Activated naive CD8-positive, alpha-beta T cell treated with anti-CD3 and anti-CD28 coated beads, Interleukin-2, amount 50 U/mL, for 16 hours (primary cell): Measurements from ENCODE around the gene CDCA3.
A peak's percentile ranks its signal among the peaks of the same experiment; 100 is the strongest.
"Not testable (repeated sequence)": the region's sequence is repeated elsewhere in the genome, so short reads cannot be mapped to it uniquely, and the experiment has no call there.

Experiments
- DNase-seq: peaks from one replicate; pipeline ENCODE4 v3.0.0-alpha.2; 2020; ENCODE audit warnings: low read depth, low spot score

CDCA3 gene

DNA sequence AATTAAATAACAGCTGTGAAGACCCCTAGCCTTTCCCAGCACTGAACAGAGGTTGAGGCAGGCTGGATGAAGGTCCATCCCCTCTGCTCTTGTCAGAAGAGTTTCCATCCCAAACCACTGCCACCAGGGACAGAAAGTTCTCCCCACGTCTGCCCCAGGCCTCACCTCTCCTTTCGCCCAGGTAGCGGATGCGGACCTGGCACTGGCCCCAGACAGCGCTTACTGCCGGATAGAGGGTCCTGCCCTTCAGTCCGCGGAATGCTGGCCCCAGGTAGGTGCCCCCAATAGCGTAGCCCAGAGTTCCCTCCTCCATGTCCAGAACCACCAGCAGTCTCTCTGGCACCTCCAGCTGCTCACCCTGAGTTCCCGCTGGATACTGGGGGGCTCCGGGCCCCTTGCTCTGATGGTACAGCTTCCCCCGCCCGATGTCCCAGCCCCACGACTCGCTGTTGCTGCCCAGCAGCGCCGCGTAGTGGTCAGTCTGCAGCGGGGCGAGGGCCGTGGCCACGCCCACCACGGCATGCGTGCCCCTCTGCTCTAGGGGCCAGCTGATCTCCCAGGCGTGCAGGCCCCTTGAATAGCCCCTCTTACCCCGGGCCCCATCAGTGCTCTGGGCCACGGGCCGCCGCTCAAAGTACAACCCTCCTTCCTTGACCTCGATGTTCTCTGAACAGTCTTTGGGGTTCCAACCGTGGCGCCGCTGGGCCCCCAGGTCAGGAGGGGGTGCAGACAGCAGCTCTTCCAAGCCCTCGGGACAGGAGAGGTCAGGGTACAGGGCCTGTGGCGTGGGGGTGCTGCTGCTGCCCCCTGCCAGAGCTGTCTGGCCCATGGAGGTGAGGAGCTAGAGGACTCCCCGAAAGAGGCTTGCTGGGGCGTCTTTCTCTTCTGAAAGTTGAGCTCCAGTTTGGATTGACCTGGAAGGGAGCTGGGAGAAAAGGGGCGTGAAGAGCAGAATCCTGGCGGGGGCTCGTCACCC, 21.3 kb upstream of the CDCA3 start:
- peak; percentile 67 for DNase-seq

DNA sequence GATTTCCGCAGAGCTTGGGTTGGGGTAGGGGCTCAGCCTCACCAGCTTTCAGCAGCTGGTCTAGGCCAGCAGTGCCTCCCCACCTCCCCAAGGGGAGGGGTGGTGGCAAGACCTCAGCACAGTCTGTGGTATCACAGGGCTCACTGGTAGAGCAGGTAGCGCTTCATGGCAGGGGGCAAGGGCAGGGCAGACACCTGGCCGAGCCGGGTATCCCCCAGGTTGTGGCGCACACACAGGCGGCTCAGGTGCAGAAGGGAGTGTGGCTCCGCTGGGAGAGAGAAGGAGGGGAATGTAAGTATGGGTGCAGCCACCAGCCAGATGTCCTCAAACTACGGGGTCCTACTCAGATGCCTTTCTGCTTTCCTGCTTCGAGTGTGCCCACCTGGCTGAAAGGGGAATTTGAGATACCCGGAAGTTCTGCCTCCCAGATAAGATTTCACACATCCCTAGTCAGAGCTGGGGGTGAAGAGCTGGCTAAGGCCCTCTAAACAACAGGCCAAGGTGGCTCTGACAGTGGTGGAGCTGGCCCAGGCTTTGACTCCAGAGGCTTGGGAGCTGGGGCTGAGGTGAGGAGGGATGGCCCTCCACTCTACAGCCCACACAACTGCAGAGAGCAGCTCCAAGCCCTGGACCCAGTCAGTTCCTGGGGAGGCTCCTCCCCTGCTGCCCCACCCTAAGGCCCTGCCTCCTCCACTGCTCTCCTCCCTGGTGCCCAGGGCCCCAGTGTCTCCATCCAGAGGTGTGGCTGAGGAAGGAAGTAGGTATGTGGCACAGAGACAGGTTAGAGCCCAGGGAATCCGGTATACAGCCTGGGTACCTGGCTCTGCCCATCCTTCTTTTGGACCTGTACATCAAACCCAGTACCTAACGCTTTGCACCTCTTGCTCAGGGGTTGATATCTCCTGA, 20.2 kb upstream of the CDCA3 start:
- no peak for DNase-seq

DNA sequence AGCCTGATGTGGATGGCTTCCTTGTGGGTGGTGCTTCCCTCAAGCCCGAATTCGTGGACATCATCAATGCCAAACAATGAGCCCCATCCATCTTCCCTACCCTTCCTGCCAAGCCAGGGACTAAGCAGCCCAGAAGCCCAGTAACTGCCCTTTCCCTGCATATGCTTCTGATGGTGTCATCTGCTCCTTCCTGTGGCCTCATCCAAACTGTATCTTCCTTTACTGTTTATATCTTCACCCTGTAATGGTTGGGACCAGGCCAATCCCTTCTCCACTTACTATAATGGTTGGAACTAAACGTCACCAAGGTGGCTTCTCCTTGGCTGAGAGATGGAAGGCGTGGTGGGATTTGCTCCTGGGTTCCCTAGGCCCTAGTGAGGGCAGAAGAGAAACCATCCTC, 19.2 kb upstream of the CDCA3 start:
- not testable (repeated sequence) for DNase-seq

DNA sequence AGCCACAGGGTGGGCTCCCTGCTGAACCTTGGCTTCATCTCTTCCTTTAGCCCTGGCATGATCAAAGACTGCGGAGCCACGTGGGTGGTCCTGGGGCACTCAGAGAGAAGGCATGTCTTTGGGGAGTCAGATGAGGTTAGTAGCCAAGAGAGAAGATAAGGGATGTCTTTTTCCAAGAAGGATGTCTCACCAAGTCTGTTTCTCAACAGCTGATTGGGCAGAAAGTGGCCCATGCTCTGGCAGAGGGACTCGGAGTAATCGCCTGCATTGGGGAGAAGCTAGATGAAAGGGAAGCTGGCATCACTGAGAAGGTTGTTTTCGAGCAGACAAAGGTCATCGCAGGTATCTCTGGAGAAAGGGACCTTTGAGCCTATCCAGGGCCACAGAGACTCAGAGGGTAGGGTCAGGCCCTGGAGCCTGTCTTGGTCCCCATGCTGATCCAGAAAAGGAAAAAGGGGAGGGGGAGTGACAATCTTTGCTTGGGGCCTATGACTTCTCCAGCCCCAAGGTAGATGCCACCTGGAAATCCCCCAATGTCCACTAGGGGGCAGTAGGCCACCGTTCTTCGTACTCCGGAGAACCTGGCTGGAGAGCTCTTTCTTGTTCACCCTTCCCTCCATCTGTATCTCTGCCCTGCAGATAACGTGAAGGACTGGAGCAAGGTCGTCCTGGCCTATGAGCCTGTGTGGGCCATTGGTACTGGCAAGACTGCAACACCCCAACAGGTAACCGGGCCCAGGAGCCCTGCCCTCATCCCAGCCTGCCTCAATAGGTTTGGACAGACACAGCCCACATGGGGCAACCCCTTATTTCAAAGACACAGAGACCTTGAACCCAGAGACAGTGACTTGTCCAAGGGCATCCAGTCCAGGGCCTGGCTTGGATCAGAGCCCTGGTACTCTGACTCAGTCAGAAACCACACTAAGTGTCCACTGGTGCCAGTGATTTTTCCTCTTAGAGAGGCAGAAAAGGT, 18.2 kb upstream of the CDCA3 start:
- peak; percentile 73 for DNase-seq

DNA sequence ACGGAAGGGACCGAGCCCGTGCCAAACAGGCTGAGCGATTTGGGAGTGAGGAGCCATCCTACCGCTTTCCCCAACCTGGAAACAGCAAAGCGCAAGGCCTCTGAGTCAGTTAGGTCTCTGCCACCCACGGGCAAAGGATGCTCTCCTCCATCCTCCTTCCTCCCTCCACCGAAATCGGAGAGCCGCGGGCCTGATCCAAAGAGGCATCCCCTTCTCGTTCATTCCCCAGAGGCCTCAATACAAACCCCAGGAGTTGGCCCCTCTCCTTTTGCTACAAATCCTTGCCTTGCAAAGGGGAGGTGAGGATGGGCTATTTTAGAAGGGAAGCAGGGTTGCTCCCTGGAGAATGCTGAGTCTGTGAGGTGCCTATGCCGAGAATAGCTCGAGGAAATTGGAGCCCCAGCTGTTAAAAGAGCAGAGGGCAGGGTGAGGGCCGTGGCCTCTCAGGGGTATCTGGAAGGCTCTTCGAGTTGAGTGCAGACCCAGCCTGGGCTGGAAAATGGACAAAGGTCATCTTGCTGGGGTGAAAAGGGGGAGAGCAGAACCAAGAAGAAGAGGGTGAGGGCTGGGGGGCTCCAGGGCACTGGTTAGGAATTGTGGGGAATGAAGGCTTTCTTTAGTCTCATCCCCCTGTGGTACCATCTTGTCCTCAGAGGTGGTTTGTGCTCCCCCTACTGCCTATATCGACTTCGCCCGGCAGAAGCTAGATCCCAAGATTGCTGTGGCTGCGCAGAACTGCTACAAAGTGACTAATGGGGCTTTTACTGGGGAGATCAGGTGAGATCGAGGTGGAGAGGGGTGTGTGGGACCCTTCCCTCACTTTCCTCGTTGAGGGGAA, 17.3 kb upstream of the CDCA3 start:
- DNase-seq, result peak; percentile 11

DNA sequence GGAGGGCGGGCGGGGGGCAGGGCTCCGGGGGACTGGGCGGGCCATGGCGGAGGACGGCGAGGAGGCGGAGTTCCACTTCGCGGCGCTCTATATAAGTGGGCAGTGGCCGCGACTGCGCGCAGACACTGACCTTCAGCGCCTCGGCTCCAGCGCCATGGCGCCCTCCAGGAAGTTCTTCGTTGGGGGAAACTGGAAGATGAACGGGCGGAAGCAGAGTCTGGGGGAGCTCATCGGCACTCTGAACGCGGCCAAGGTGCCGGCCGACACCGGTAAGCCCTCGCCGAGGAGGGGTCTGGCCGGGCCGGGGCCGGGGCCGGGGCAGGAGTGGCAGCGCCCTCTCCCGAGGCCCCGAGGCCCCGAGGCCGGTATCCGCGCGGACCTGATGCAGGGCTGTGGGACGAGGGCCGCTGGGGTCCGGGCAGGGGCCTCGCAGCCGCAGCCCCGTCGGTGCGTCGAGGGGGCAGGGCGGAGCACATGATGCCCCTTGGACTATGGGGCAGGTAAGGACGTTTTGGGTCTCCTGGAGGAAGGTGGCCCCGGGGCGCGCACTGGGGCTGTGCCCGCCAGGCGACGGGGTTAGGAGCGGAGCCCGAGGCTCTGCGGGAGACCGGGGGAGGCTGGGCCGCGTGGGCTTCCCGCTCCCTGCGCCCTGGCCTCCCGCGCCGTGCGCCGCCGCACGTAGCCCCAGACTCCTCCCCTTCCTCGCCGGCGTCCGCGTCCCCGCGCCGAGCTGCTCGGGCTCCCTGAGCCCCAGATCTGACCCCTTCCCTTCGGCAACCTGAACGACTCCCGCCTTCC, 16.5 kb upstream of the CDCA3 start, which contains the start of gene TPI1:
TPI1 (plus strand) TSS at position 119 of the 798 bp plus-strand sequence; CDS start at position 155, 36 bp downstream.
- DNase-seq, result peak; percentile 56

DNA sequence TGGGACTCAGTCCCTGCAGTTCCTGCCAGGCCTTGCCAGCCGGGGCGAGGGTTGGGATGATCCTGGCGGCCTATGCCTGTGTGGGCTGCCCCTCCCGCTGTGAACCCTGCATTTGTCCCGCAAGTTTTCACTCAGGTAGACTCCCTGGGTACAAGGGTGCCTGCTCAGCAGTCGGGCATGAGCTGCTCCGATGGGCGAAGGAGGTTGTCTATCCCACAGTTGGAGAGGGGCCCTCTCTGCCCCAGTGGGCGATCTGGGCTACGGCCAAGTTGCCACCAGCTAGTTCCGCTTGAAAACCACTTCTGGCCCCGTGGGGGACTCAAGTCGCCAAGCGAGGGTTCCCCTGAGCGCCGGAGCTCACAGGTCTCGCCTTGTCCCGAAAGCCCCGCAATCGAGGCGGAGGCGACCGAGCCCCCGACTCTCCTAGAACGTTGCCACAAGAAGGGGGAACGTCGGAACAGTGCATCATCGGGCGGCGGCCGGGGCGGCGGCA, 15.9 kb upstream of the CDCA3 start:
- no peak for DNase-seq

DNA sequence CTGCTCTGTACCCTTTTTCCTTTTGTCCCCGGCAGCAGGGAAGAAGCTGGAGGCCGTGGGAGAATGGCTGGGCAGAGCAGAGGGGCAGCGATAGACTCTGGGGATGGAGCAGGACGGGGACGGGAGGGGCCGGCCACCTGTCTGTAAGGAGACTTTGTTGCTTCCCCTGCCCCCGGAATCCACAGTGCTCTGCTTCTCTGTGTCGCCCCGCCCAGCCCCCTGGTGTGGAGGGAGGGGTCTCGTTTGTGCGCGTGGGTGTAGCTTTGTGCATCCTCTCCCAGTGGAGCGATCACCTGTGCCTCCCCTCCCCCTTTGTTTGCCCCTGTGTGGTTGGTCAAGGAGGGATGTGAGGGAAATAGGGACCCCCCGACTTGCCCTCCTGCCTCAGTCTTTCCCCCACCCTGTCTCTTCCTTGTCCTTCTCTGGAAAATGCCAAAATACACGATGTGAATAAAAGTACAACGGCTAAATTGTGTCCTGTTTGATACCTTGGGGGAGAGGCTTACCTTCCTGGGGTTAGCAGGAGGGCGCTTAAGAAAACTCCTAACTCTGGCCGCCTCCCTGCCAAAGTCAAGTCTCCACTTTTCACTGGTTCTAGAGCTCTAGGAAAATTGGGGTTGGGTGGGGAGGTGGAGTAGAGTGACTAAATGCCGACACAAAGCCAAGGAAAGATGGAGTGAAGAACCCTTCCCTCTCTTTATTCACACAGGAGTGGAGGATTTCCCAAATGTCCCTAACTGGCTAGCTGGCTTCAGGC, 15.3 kb upstream of the CDCA3 start:
- DNase-seq, result no peak

DNA sequence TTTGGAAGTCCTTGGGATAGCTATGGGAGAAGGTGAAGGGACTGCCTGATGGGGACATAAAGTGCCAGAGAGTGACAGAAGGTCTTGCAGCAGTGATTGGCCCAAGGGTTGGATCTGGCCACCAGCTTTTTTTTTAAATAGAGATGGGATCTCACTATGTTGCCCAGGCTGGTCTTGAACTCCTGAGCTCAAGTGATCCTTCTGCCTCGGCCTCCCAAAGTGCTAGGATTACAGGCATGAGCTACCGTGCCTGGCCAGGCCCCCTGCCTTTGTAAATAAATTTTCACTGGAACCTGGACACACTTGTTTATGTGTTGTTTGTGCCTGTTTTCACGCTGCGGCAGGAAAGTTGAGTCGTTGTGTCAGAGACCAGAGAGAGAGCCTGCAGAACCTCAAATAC, 14.2 kb upstream of the CDCA3 start:
- not testable (repeated sequence) for DNase-seq

DNA sequence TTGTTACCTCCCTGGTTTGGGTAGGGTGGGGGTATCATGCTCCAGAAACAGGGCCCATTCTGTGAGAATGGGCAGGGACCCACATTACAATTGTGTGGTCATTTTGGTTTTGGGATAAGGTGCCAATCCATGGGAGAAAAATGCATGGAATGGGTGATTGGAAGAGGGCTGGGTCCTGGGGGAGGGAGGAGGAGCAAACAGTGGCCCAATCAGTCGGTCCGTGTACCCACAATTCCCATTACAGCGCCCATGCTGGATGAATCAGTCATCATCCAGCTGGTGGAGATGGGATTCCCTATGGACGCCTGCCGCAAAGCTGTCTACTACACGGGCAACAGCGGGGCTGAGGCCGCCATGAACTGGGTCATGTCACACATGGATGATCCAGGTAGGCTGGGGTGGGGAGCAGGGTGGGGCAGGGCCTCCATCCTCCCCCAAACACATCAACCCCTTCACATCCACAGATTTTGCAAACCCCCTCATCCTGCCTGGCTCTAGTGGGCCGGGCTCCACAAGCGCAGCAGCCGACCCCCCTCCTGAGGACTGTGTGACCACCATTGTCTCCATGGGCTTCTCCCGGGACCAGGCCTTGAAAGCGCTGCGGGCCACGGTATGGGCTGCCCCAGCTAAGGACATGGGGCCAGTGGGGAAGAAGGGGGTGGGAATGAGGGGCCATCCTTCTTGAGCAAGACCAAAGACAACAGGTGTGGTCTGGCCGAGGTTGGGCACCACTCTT, 12.7 kb upstream of the CDCA3 start:
- no peak for DNase-seq

DNA sequence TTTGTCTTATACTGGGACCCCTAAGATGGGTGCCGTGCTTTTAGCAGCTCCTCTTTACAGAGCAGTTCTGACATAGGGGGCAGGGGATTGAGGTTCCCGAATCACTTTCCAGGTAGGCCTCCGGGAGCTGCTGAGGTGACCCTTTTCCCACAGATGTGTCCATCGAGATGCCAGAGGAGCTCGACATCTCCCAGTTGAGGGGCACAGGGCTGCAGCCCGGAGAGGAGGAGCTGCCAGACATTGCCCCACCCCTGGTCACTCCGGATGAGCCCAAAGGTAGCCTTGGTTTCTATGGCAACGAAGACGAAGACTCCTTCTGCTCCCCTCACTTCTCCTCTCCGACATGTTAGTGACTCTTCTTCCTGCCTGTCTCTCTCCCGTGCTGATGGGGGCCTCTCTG, 11.9 kb upstream of the CDCA3 start:
- no peak for DNase-seq

DNA sequence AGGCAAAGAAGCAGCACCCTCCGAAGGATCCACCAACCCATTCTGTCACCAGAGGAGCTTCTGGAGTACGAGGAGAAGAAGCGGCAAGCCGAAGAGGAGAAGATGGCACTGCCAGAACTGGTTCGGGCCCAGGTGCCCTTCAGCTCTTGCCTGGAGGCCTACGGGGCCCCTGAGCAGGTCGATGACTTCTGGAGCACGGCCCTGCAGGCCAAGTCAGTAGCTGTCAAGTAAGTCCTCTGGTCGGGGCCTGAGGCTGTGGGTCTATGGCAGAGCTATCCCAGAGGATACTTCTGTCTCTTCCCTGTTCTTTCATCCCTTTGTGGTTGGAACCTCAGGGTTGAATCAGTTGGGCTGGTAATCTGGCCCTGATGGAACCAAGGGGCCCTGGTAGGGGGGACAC, 10.3 kb upstream of the CDCA3 start:
- DNase-seq, result no peak

DNA sequence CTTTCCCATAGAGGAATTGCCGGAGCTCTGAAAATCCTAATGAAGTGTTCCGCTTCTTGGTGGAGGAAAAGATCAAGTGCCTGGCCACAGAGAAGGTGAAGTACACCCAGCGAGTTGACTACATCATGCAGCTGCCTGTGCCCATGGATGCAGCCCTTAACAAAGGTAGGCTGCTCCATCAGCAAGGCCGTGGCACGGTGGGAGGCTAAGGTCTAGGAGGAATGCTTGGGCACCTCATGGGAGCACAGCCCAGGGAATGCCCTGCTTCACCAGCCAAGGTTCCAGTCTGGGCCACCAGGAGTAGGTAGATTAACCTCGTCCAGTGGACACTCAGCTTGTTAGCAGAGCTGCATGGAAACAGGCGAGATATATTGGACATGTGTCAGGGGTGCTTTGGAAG, 9.9 kb upstream of the CDCA3 start:
- DNase-seq, result no peak

DNA sequence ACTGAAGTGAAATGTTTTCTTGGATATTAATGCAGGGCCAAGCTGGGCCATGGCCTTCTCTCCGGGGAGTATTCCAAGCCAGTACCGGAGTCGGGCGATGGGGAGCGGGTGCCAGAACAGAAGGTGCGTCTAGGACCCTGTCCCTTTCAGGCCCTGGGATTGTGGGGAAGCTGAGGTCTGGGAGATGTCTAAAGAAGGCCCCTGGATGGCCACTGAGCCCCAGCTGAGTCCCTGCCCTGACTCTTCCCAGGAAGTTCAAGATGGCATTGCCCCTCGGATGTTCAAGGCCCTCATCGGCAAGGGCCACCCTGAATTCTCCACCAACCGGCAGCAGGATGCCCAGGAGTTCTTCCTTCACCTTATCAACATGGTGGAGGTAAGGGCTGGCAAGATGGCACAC, 9.0 kb upstream of the CDCA3 start:
- no peak for DNase-seq

DNA sequence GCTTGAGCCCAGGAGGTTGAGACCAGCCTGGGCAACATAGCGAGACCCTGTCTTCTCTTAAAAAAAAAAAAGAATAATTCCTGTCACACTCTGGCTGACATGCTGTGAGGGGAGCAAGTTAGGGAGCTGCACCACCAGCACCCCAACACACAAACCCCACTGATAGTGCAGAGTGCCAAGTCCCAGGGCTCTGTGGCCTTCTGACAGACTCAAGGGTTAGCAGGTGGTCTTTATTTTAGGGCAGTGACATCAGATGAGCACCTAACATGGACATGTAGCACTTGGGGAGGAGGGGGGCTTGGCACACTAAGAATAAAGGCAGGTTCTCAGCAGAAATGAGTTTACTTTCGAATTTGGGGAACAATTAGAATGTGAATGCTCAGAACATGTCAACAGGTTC, 7.7 kb upstream of the CDCA3 start:
- DNase-seq, result no peak

DNA sequence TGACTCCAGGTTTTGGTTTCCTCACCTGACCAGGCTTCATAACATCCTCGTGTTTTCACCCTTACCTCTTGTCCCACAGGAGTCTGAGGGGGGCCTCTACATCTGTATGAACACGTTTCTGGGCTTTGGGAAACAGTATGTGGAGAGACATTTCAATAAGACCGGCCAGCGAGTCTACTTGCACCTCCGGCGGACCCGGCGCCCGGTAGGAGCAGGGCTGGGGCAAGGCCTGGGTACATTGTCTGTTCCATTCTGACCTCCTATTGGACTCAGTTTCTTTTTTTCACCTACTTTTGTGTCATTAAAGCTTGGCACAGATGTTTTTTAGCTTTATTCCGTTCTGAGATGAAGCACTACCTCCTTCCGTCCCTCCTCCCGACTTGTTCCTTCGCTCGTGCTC, 4.2 kb upstream of the CDCA3 start:
- DNase-seq, result no peak

DNA sequence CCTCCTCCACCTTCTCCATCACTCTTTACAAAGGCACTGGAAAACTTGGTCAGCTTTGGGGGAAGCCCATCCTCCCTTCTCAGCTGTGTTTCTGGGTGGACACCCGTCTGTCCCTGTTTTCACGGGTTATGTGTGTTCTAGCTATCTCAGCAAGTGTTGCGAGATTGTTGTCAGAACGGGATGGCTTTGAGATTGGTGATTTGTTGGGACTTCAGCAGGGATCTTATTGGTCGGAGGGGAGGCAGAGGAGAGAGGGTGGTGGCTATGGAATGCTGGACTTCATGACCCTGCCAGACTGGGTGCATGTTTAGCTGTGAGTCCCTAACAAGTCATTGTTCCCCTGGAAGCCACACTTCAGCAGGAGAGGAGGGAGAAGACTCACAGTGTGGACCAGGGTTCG, 3.0 kb upstream of the CDCA3 start:
- no peak for DNase-seq

DNA sequence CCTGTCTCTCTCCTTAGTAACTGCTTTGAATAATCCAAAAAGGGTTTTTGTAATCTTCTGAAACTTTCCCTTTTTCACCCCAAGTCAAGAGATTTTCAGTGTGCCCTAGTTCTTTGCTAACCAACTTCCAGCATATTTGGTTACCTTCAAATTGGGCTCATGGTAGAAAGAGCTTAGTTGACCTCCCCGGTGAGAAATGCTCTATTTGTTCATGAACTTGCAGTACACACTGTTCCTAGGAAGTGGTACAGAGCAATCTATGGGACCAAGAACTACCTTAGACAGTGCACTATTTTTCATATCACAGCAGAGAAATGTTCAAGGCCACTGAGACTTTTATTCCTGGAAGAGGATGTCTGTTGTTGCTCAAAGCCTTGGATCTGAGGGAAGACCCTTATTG, 2.5 kb upstream of the CDCA3 start:
- no peak for DNase-seq
